DOHH2 (cell line): ENCODE results near the gene DSCAML1.

Source experiments
- H3F3A ChIP-seq: fragments of 200-600 bp; sonication (generic), shearing (Covaris generic); 2 replicates; pipeline ENCODE4 v1.6.0; 2016; ENCODE audit warnings: antibody characterized with exemption, mild to moderate bottlenecking; ENCODE audit not compliant: control insufficient read depth, insufficient read depth
- H3K27ac ChIP-seq: fragments of 200-600 bp; sonication (generic); 2 replicates; pipeline ENCODE4 v1.5.1; 2014; ENCODE audit warnings: low read depth, mild to moderate bottlenecking, low read length, moderate library complexity
- H3K27me3 ChIP-seq: fragments of 200-600 bp; sonication (generic); 2 replicates; pipeline ENCODE4 v1.6.1; 2014; ENCODE audit warnings: mild to moderate bottlenecking, low read length, mixed read lengths; ENCODE audit not compliant: control insufficient read depth
- H3K36me3 ChIP-seq: fragments of 200-600 bp; sonication (generic); 2 replicates; pipeline ENCODE4 v1.6.1; 2014; ENCODE audit warnings: mild to moderate bottlenecking, low read length, moderate library complexity, mixed read lengths; ENCODE audit not compliant: control insufficient read depth
- H3K4me1 ChIP-seq: fragments of 200-600 bp; sonication (generic); 2 replicates; pipeline ENCODE4 v1.6.1; 2014; ENCODE audit warnings: mild to moderate bottlenecking, low read length, mixed read lengths; ENCODE audit not compliant: control insufficient read depth
- H3K4me2 ChIP-seq: fragments of 200-600 bp; sonication (generic); 2 replicates; pipeline ENCODE4 v1.6.0; 2014; ENCODE audit warnings: mild to moderate bottlenecking, low read length, moderate library complexity
- H3K4me3 ChIP-seq: fragments of 200-600 bp; sonication (generic); 2 replicates; pipeline ENCODE4 v1.5.1; 2014; ENCODE audit warnings: mild to moderate bottlenecking, low read length, mixed read lengths
- H3K79me2 ChIP-seq: fragments of 200-600 bp; sonication (generic); 2 replicates; pipeline ENCODE4 v1.6.1; 2014; ENCODE audit warnings: mild to moderate bottlenecking, low read length, mixed read lengths; ENCODE audit not compliant: control insufficient read depth
- H3K9me2 ChIP-seq: fragments of 200-600 bp; sonication (generic); replicated peaks from 2 replicates; pipeline ENCODE4 v1.6.1; 2014; ENCODE audit warnings: mild to moderate bottlenecking, low read length, mixed read lengths; ENCODE audit not compliant: control insufficient read depth
- H3K9me3 ChIP-seq: fragments of 200-600 bp; sonication (generic); 2 replicates; pipeline ENCODE4 v1.6.1; 2014; ENCODE audit warnings: antibody characterized with exemption, low read length, mixed read lengths; ENCODE audit not compliant: control insufficient read depth, insufficient read depth
- H4K20me1 ChIP-seq: fragments of 200-600 bp; sonication (generic); 2 replicates; pipeline ENCODE4 v1.6.0; 2014; ENCODE audit warnings: low read depth, mild to moderate bottlenecking, antibody characterized with exemption, low read length, moderate library complexity; ENCODE audit not compliant: control insufficient read depth, insufficient read depth
- CTCF ChIP-seq: fragments of 200-600 bp; sonication (generic); IDR thresholded peaks from one replicate; pipeline ENCODE4 v1.5.1; 2014; ENCODE audit warnings: antibody characterized with exemption, mild to moderate bottlenecking, low read depth, low read length; ENCODE audit not compliant: poor library complexity, severe bottlenecking
- EZH2phosphoT487 ChIP-seq: fragments of 200-600 bp; sonication (generic); IDR thresholded peaks from 2 replicates; pipeline ENCODE4 v1.6.1; 2017; ENCODE audit warnings: borderline replicate concordance, mild to moderate bottlenecking, antibody characterized with exemption, low read length, moderate library complexity, mixed read lengths

The DSCAML1 gene

GRCh38 chr11:117557361-117557760, 239.7 kb downstream of the DSCAML1 start:
- H3K9me3 ChIP-seq = no peaks in the 10 kb centered on the region
- H3K4me3 ChIP-seq = no peak overlapping the region
- no peaks in the 10 kb centered on the region for H4K20me1 ChIP-seq
- no peaks in the 10 kb centered on the region for H3K79me2 ChIP-seq
- 0 out of 2 replicates have a peak, but pooled peaks cover 5% of the 10 kb centered on the region for H3K27me3 ChIP-seq
- no peak for TF ChIP-seq EZH2phosphoT487
- TF ChIP-seq CTCF = no peak
- no peak overlapping the region for H3K4me2 ChIP-seq
- no peaks in the 10 kb centered on the region for H3K4me1 ChIP-seq
- no peaks in the 10 kb centered on the region for H3K9me2 ChIP-seq
- no peaks in the 10 kb centered on the region for H3F3A ChIP-seq
- H3K27ac ChIP-seq = no peak overlapping the region
- H3K36me3 ChIP-seq = no peaks in the 10 kb centered on the region

GRCh38 chr11:117554601-117555333, 242.2 kb downstream of the DSCAML1 start:
- H3K27ac ChIP-seq = no peak overlapping the region
- H3K4me1 ChIP-seq = no peaks in the 10 kb centered on the region
- no peak overlapping the region for H3K4me2 ChIP-seq
- H4K20me1 ChIP-seq = no peaks in the 10 kb centered on the region
- H3K9me2 ChIP-seq = no peaks in the 10 kb centered on the region
- H3K36me3 ChIP-seq = no peaks in the 10 kb centered on the region
- H3F3A ChIP-seq = no peaks in the 10 kb centered on the region
- TF ChIP-seq EZH2phosphoT487 (no peak), CTCF (no peak)
- H3K27me3 ChIP-seq = 0 out of 2 replicates have a peak, but pooled peaks cover 2% of the 10 kb centered on the region
- no peak overlapping the region for H3K4me3 ChIP-seq
- no peaks in the 10 kb centered on the region for H3K79me2 ChIP-seq
- H3K9me3 ChIP-seq = no peaks in the 10 kb centered on the region

GRCh38 chr11:117552626-117553025, 244.4 kb downstream of the DSCAML1 start:
- TF ChIP-seq CTCF = no peak
- TF ChIP-seq EZH2phosphoT487 = no peak
- Histone ChIP-seq H3K9me2 (no peaks in the 10 kb centered on the region), H3K4me1 (no peaks in the 10 kb centered on the region), H3F3A (no peaks in the 10 kb centered on the region), H3K4me3 (no peak overlapping the region), H3K9me3 (no peaks in the 10 kb centered on the region), H4K20me1 (no peaks in the 10 kb centered on the region), H3K27me3 (0 out of 2 replicates have a peak, but pooled peaks cover 2% of the 10 kb centered on the region), H3K4me2 (no peak overlapping the region), H3K36me3 (no peaks in the 10 kb centered on the region), H3K27ac (no peak overlapping the region), H3K79me2 (no peaks in the 10 kb centered on the region)
